HepG2 (cell line): Measurements from ENCODE around the gene AKAP6. TPM values are rescaled to one million over a fixed set of nuclear protein-coding genes. Genes with fewer than 3 reads are reported as not detected.
A peak's percentile ranks its signal among the peaks of the same experiment; 100 is the strongest.

ENCODE experiments used
- ATAC-seq: fragments of 200-7000 bp; cut with Tn5 transposase; 3 replicates; pipeline ENCODE4 v1.9.1; 2020; ENCODE audit warnings: mild to moderate bottlenecking, moderate library complexity
- BruUV-seq: library from RNA; stranded (reverse); fragments of 400-500 nt; replicated peaks from 2 replicates; lab custom pipeline; 2021; lab: Mats Ljungman, UMichigan
- CTCF ChIA-PET: fragments of 300-600 bp; formaldehyde crosslinking; extraction: SDS; loops from one replicate; lab custom pipeline; 2021; ENCODE audit warnings: low total read pairs, inconsistent platforms, low intra/inter-chr PET ratio; lab: Yijun Ruan, JAX
- POLR2A ChIA-PET: fragments of 350-600 bp; sonication (Branson Sonifier 250); formaldehyde crosslinking; loops from one replicate; lab custom pipeline; 2020; ENCODE audit warnings: antibody characterized with exemption, inconsistent platforms; lab: Yijun Ruan, JAX
- DNase-seq: peaks from one replicate; pipeline ENCODE4 v3.0.0-alpha.2; 2015; ENCODE audit warnings: low spot score
- FAIRE-seq: peaks from 3 replicates; lab custom pipeline; 2011; peaks lifted over from hg19 to GRCh38; lab: Jason Lieb, UNC
- H2AFZ ChIP-seq: one replicate; pipeline ENCODE4 v1.6.1; 2011; ENCODE audit warnings: low read length, inconsistent platforms
- H3K27ac ChIP-seq: fragments of 300-600 bp; 3 replicates; pipeline ENCODE4 v1.8.0; 2011; ENCODE audit warnings: mixed run types, mild to moderate bottlenecking, mixed read lengths, low read length, inconsistent platforms; ENCODE audit not compliant: insufficient read depth; ENCODE audit errors: extremely low read length
- H3K27me3 ChIP-seq, 2 experiments: fragments of 200-600 bp in 1 of 2; 2 replicates in 1 of 2; 3 replicates in 1 of 2; pipeline versions ENCODE4 v1.6.0 to v1.8.0; 2011; ENCODE audit warnings: low read length in 2 of 2, mild to moderate bottlenecking in 2 of 2, moderate library complexity in 2 of 2, inconsistent platforms in 1 of 2; ENCODE audit not compliant: insufficient read depth in 2 of 2, control insufficient read depth in 1 of 2
- H3K36me3 ChIP-seq, 2 experiments: fragments of 200-600 bp in 1 of 2; replicated peaks in 1 of 2; 2 replicates in 1 of 2; 3 replicates in 1 of 2; pipeline versions ENCODE4 v1.5.1 to v1.8.0; 2011; ENCODE audit warnings: low read length in 2 of 2, inconsistent platforms in 1 of 2; ENCODE audit not compliant: insufficient read depth in 2 of 2, control insufficient read depth in 1 of 2
- H3K4me1 ChIP-seq: 2 replicates; pipeline ENCODE4 v1.5.1; 2012; ENCODE audit warnings: low read length, inconsistent platforms; ENCODE audit not compliant: insufficient read depth
- H3K4me2 ChIP-seq: 2 replicates; pipeline ENCODE4 v1.6.0; 2011; ENCODE audit warnings: low read depth, low read length, inconsistent platforms
- H3K4me3 ChIP-seq, 3 experiments: fragments of 200-600 bp in 1 of 3; sonication (generic), shearing (Covaris generic) in 1 of 3; replicated peaks in 1 of 3; 2 replicates each; pipeline ENCODE4 v1.5.1; 2011 to 2016; ENCODE audit warnings: low read length in 3 of 3, inconsistent platforms in 2 of 3, low read depth in 2 of 3, mild to moderate bottlenecking in 2 of 3, control low read depth in 1 of 3, mixed read lengths in 1 of 3; ENCODE audit not compliant: insufficient read depth in 1 of 3
- H3K79me2 ChIP-seq: one replicate; pipeline ENCODE4 v1.6.1; 2011; ENCODE audit warnings: low read length, inconsistent platforms; ENCODE audit not compliant: insufficient read depth
- H3K9ac ChIP-seq: 2 replicates; pipeline ENCODE4 v1.6.0; 2011; ENCODE audit warnings: mild to moderate bottlenecking, low read depth, low read length, inconsistent platforms; ENCODE audit not compliant: insufficient read depth
- H3K9me3 ChIP-seq: 2 replicates; pipeline ENCODE4 v1.5.1; 2012; ENCODE audit warnings: mild to moderate bottlenecking, low read length
- H4K20me1 ChIP-seq: 2 replicates; pipeline ENCODE4 v1.6.0; 2011; ENCODE audit warnings: inconsistent platforms, mild to moderate bottlenecking, low read length, moderate library complexity; ENCODE audit not compliant: insufficient read depth
- CBX2 ChIP-seq, 2 experiments: fragments of 200-600 bp in 1 of 2; sonication (generic); formaldehyde crosslinking in 1 of 2; IDR thresholded peaks; 2 replicates each; pipeline versions ENCODE4 v1.7.0 to v1.8.1; 2018 to 2022; ENCODE audit warnings: low read depth in 2 of 2, low read length in 1 of 2, mild to moderate bottlenecking in 1 of 2, missing genetic modification reagents in 1 of 2
- RFX5 ChIP-seq: IDR thresholded peaks from 2 replicates; pipeline ENCODE4 v1.6.1; 2011; ENCODE audit warnings: low read depth, low read length, improper control_type of control experiment
- SAP130 ChIP-seq: IDR thresholded peaks from 2 replicates; pipeline ENCODE4 v1.6.1; 2016; ENCODE audit warnings: low read depth
- SIN3A ChIP-seq: IDR thresholded peaks from 2 replicates; pipeline ENCODE4 v1.6.1; 2011; ENCODE audit warnings: low read depth, mild to moderate bottlenecking, control low read depth, low read length, borderline replicate concordance
- SRY ChIP-seq: sonication (generic); formaldehyde crosslinking; IDR thresholded peaks from 2 replicates; pipeline ENCODE4 v1.8.0; 2022; ENCODE audit warnings: mild to moderate bottlenecking, missing genetic modification reagents
- TBX3 ChIP-seq: fragments of 450-650 bp; IDR thresholded peaks from 2 replicates; pipeline ENCODE4 v1.6.1; 2017; ENCODE audit warnings: antibody characterized with exemption, mild to moderate bottlenecking, inconsistent platforms, borderline replicate concordance
- TFE3 ChIP-seq: IDR thresholded peaks from 2 replicates; pipeline ENCODE4 v1.6.1; 2016
- TIGD3 ChIP-seq: sonication (generic); formaldehyde crosslinking; IDR thresholded peaks from 2 replicates; pipeline ENCODE4 v1.5.1; 2020; ENCODE audit warnings: mild to moderate bottlenecking, missing genetic modification reagents, borderline replicate concordance
- ZFP90 ChIP-seq: sonication (generic); formaldehyde crosslinking; IDR thresholded peaks from 2 replicates; pipeline ENCODE4 v1.8.0; 2022; ENCODE audit warnings: missing genetic modification reagents, mild to moderate bottlenecking, inconsistent platforms, borderline replicate concordance
- ZNF143 ChIP-seq: sonication (generic); formaldehyde crosslinking; IDR thresholded peaks from 2 replicates; pipeline ENCODE4 v1.4.0; 2020; ENCODE audit warnings: missing genetic modification reagents
- ZNF20 ChIP-seq: sonication (generic); formaldehyde crosslinking; IDR thresholded peaks from 2 replicates; pipeline ENCODE4 v1.4.0; 2020; ENCODE audit warnings: mild to moderate bottlenecking, moderate library complexity, missing genetic modification reagents
- ZNF225 ChIP-seq: sonication (generic); formaldehyde crosslinking; IDR thresholded peaks from 2 replicates; pipeline ENCODE4 v1.4.0; 2020; ENCODE audit warnings: mild to moderate bottlenecking, missing genetic modification reagents
- ZNF253 ChIP-seq: sonication (generic); formaldehyde crosslinking; IDR thresholded peaks from 2 replicates; pipeline ENCODE4 v1.8.0; 2022; ENCODE audit warnings: mild to moderate bottlenecking, missing genetic modification reagents, borderline replicate concordance
- ZNF713 ChIP-seq: sonication (generic); formaldehyde crosslinking; IDR thresholded peaks from 2 replicates; pipeline ENCODE4 v1.4.0; 2020; ENCODE audit warnings: mild to moderate bottlenecking, missing genetic modification reagents
- ZNF749 ChIP-seq: sonication (generic); formaldehyde crosslinking; IDR thresholded peaks from 2 replicates; pipeline ENCODE4 v1.8.0; 2022; ENCODE audit warnings: mild to moderate bottlenecking, missing genetic modification reagents, moderate library complexity, borderline replicate concordance
- ZNF850 ChIP-seq: sonication (generic); formaldehyde crosslinking; conservative IDR thresholded peaks from 2 replicates; pipeline ENCODE4 v1.9.0; 2021; ENCODE audit warnings: mild to moderate bottlenecking, missing genetic modification reagents
- WGBS: methylation state at CpG from one replicate; pipeline ENCODE4 v1.1.6; 2017; ENCODE audit warnings: low lambda C conversion rate; 5-methylcytosine and 5-hydroxymethylcytosine counted together
- in situ Hi-C: cut with HindIII; loops from 2 replicates; pipeline ENCODE4 v1.10.0; 2017; ENCODE audit warnings: low pct_unique_long_range_greater_than_20kb; ENCODE audit not compliant: extremely low pct_ligation_motif_present
- intact Hi-C: fragments of 100-400 bp; cut with micrococcal nuclease; formaldehyde crosslinking; loops from one replicate; pipeline ENCODE4 v1.10.0; 2022; ENCODE audit not compliant: unreplicated experiment
- polyA plus RNA-seq, 8 experiments: library from polyadenylated mRNA; depleted of rRNA in 3 of 8; stranded (reverse) in 7 of 8; unstranded in 1 of 8; fragments of >200 nt; fragmentation: Illumina TruSeq in 4 of 8; extraction: Trizol in 4 of 8; gene quantifications; 2 replicates each; pipeline versions ENCODE4 v1.2.1 to v1.2.3, GENCODE V29; 2011 to 2016; ENCODE audit warnings: low read depth in 4 of 8, missing spikeins in 1 of 8, mixed read lengths in 1 of 8; ENCODE audit not compliant: insufficient read depth in 1 of 8
- total RNA-seq, 5 experiments: library from RNA; depleted of rRNA; stranded (reverse); fragments of >200 nt; fragmentation: Illumina TruSeq; extraction: Trizol; gene quantifications; 2 replicates each; pipeline ENCODE4 v1.2.3, GENCODE V29; 2016; ENCODE audit warnings: low read depth in 1 of 5
- TF ChIP-seq, protein P1 (sequence below): sonication (generic); formaldehyde crosslinking; IDR thresholded peaks from 2 replicates; pipeline ENCODE4 v1.4.0; 2020; ENCODE audit warnings: missing genetic modification reagents, borderline replicate concordance

Gene AKAP6
- total and polyA plus RNA-seq, 2 of the 13 experiments (the other 11 are each of a cell fraction or from before 2014, with no cell fraction given), result 1.4 TPM

- in situ Hi-C loops (loop anchor here (5.0 to 10.0 kb wide), 2 partner anchors 400 to 957 kb away; no protein-coding TSS in a partner anchor), intact Hi-C loops (no loop called here)
- no peak overlapping the region for H3K4me3 ChIP-seq
- no peaks in the 10 kb centered on the region for H3K36me3 ChIP-seq
- no peak for FAIRE-seq
- DNase-seq, result no peak
- TF ChIP-seq RFX5 (no peak), ZNF225 (CRISPR knock-in tag) (no peak), SAP130 (CRISPR knock-in tag) (no peak), TBX3 (no peak), TFE3 (no peak), ZNF850 (CRISPR knock-in tag) (no peak), ZNF253 (CRISPR knock-in tag) (no peak), CBX2 (IDR thresholded peaks at IDR 0.05; ENCODE audit: low read depth, low read length) (no peak), CBX2 (CRISPR knock-in tag; IDR thresholded peaks at IDR 0.05; ENCODE audit: low read depth) (no peak), SRY (CRISPR knock-in tag) (no peak), ZNF20 (no peak), SIN3A (no peak), ZNF713 (CRISPR knock-in tag) (no peak), ZNF143 (CRISPR knock-in tag) (no peak), TIGD3 (CRISPR knock-in tag) (no peak), ZNF749 (no peak), ZFP90 (CRISPR knock-in tag) (no peak)
- TF ChIP-seq, protein P1, sequence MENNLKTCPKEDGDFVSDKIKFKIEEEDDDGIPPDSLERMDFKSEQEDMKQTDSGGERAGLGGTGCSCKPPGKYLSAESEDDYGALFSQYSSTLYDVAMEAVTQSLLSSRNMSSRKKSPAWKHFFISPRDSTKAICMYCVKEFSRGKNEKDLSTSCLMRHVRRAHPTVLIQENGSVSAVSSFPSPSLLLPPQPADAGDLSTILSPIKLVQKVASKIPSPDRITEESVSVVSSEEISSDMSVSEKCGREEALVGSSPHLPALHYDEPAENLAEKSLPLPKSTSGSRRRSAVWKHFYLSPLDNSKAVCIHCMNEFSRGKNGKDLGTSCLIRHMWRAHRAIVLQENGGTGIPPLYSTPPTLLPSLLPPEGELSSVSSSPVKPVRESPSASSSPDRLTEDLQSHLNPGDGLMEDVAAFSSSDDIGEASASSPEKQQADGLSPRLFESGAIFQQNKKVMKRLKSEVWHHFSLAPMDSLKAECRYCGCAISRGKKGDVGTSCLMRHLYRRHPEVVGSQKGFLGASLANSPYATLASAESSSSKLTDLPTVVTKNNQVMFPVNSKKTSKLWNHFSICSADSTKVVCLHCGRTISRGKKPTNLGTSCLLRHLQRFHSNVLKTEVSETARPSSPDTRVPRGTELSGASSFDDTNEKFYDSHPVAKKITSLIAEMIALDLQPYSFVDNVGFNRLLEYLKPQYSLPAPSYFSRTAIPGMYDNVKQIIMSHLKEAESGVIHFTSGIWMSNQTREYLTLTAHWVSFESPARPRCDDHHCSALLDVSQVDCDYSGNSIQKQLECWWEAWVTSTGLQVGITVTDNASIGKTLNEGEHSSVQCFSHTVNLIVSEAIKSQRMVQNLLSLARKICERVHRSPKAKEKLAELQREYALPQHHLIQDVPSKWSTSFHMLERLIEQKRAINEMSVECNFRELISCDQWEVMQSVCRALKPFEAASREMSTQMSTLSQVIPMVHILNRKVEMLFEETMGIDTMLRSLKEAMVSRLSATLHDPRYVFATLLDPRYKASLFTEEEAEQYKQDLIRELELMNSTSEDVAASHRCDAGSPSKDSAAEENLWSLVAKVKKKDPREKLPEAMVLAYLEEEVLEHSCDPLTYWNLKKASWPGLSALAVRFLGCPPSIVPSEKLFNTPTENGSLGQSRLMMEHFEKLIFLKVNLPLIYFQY (CRISPR knock-in tag), result no peak
- BruUV-seq, result no TSS peak
- H3K27me3 ChIP-seq, result no peaks in the 10 kb centered on the region
- no peaks in the 10 kb centered on the region for H4K20me1 ChIP-seq
- no peak overlapping the region for H2AFZ ChIP-seq
- POLR2A ChIA-PET, result no interaction called here
- no peaks in the 10 kb centered on the region for H3K79me2 ChIP-seq
- CTCF ChIA-PET, result no interaction called here
- peak; percentile 14; the same call in 2 of the 3 replicates for ATAC-seq
- no peaks in the 10 kb centered on the region for H3K9me3 ChIP-seq
- no peak overlapping the region for H3K9ac ChIP-seq
- 59% methylated on average over 1 of the region's 1 CpG for WGBS
- no peak overlapping the region for H3K4me2 ChIP-seq
- H3K4me1 ChIP-seq, result peaks cover 16% of the 10 kb centered on the region
- no peak overlapping the region for H3K27ac ChIP-seq
These were observed 143.0 kb downstream of the AKAP6 start for GRCh38 chr14:32472076-32472475.
